Stimulated activated CD8-positive, alpha-beta memory T cell treated with anti-CD3 and anti-CD28 coated beads, Interleukin-7, amount 100 ng/mL, for 4 hours (primary cell): ENCODE data around the gene H6PD.

Experiments used
- DNase-seq, 2 donors: peaks; one replicate each; pipeline ENCODE4 v3.0.0-alpha.2; 2020; ENCODE audit warnings: low read depth in 2 of 2

Gene H6PD

DNA sequence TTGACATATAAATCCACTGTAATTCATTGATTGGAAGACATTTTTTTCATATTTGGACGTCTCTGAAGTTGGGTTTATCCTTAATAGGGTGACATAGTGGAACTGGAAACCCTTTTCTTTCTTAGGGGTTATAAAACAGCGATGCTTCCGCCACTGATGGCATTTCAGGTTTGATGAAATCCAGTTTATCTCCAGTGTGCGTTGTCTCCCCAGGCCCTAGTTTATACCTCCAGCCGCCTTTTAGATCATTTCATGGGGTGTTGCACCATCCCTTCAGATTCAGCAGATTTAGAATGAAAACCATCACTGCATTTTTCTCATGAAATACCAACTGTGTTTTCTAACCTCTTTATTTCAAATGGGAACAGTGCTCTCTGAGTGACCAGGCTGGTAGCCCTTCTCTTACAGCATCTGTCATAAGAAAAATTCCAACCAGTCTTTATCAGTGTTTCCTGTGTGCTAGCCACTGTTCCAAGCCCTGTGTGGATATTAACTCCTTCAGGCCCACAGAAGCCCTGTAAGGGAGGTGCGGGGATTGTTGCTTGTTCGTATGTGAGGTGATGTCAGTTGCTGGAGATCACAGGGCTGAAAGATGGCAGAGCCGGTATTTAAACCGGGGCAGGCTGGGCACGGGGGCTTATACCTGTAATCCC is 19.0 kb downstream of the H6PD start:
- no peak for DNase-seq

DNA sequence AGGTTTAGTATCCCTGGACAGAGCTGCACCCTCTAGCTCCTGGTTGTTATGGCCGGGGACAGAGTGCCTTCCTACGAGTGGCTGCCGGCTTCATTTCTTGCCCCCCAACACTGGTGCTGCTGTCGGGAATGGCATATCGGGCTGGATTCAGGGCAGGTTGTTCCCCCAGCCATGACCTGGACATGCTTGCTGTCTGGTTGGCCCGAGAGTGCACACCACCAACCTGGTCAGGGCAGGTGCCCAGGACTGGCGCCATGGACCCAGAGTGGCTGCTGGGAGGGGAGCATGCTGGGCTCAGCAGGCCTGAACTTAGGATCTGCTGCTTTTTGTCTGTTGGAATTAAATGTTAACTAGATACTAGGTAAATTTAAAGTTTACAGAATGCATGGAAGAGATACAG is 21.8 kb downstream of the H6PD start:
- no peak for DNase-seq

DNA sequence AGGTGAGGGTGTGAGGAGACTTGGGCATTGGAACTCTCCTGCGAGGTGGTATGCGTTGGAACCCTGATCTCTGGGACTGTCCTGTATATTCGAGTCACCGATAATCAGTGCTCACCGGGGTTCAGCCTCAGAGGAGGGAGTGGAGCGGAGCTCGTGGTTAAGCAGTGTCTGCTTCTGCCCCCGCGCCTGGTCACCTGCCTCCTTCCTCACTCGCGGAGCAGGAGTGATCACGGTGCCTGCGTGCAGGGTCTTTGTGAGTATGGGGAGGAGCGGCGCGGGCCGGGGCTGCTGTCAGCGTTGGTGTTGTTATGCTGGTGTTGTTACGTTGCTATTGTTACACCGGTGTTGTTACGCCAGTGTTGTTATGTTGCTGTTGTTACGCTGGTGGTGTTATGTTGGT is 23.3 kb downstream of the H6PD start:
- DNase-seq: no peak

DNA sequence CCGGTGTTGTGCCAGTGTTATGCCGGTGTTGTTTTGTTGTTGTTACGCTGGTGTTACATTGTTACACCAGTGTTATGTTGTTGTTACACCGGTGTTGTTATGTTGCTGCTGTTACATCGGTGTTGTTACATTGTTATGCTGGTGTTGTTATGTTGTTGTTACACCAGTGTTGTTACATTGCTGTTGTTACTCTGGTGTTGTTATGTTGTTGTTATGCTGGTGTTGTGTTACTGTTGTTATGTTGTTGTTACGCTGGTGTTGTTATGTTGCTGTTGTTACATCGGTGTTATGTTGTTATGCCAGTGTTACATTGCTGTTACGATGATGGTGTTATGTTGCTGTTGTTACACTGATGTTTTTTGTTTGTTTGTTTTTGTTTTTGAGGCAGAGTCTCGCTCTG is 24.1 kb downstream of the H6PD start:
- DNase-seq: no peak

DNA sequence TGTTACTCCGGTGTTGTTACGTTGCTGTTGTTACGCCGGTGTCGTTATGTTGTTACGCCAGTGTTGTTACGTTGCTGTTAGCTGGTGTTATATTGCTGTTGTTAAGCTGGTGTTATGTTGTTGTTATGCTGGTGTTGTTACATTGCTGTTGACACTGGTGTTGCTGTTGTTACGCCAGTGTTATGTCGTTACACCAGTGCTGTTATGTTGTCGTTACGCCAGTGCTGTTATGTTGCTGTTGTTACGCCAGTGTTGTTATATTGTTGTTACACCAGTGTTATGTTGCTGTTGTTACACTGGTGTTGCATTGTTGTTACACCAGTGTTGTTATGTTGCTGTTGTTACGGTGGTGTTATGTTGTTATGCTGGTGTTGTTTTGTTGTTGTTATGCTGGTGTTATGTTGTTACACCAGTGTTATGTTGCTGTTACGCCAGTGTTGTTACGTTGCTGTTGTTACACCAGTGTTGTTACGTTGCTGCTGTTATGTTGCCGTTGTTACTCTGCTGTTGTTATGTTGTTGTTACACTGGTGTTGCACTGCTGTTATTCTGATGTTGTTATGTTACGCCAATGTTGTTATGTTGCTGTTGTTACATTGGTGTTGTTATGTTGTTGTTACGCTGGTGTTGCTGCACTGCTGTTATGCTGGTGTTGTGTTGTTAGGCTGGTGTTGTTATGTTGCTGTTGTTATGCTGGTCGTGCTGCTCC is 25.6 kb downstream of the H6PD start:
- DNase-seq: no peak

DNA sequence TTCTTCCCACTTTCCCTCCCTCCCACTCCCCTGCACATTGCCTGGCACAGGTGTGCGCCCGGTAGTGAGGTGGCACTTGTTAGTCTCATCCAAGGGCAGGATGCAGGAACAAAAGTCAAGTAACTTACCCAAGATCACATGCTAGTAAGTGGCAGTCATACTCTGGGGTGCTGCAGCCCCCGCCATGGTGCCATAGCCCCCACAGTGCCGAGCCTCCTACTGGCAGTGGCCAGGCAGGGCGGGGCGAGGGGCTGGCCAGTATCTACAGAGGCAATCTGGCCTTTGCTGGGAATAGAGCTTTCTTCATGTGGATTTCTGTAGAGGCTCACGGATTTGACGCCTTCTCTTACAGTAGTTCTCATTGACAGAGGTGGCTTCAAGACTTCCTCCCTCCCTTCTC is 26.9 kb downstream of the H6PD start:
- no peak for DNase-seq

DNA sequence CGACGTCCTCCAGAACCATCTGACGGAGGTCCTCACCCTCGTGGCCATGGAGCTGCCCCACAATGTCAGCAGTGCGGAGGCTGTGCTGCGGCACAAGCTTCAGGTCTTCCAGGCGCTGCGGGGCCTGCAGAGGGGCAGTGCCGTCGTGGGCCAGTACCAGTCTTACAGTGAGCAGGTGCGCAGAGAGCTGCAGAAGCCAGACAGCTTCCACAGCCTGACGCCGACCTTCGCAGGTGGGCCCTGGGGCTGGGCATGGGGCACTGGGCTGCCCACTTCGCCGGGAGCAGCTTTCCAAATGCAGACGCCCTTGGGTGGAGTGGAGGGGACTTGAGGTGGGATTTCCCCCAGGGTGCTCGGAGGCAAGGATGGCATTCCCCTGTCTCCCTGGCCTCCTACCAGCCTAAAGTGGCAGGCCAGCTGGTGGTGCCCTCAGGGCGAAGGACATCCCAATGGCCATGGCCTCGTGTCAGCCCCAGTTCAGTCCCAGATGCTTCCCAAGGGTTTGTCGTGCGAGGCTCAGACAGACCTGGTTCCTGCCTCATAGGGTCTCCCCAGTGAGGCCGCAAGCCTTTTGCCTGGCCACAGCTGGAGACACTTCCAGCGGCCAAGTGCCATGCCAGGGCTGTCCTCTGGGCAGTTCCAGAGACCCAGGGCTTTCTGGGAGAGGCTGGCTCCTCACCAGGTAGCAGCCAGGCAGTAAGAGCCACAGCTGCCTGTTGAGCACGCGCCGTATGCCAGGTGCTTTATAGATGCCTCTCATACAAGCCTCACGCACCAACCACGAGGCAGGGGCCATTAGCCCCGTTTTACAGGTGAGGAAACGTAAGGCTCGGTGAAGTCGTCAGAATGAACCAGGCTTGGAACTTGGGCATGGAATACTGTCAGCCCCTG is 27.8 kb downstream of the H6PD start:
- no peak for DNase-seq

DNA sequence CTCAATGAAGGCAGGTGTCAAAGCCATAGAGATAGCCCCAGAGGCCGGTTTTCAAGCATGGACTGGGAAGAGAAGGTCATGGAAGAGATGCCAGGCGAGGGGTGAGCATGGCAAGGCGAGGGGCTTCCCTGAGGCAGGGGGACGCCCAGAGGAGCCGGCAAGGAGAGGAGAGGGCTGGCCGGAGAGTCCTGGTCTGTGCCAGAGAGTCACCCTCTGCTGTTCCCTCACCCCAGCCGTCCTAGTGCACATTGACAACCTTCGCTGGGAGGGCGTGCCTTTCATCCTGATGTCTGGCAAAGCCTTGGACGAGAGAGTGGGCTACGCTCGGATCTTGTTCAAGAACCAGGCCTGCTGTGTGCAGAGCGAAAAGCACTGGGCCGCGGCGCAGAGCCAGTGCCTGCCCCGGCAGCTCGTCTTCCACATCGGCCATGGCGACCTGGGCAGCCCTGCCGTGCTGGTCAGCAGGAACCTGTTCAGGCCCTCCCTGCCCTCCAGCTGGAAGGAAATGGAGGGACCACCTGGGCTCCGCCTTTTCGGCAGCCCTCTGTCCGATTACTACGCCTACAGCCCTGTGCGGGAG is 28.8 kb downstream of the H6PD start:
- DNase-seq: no peak

DNA sequence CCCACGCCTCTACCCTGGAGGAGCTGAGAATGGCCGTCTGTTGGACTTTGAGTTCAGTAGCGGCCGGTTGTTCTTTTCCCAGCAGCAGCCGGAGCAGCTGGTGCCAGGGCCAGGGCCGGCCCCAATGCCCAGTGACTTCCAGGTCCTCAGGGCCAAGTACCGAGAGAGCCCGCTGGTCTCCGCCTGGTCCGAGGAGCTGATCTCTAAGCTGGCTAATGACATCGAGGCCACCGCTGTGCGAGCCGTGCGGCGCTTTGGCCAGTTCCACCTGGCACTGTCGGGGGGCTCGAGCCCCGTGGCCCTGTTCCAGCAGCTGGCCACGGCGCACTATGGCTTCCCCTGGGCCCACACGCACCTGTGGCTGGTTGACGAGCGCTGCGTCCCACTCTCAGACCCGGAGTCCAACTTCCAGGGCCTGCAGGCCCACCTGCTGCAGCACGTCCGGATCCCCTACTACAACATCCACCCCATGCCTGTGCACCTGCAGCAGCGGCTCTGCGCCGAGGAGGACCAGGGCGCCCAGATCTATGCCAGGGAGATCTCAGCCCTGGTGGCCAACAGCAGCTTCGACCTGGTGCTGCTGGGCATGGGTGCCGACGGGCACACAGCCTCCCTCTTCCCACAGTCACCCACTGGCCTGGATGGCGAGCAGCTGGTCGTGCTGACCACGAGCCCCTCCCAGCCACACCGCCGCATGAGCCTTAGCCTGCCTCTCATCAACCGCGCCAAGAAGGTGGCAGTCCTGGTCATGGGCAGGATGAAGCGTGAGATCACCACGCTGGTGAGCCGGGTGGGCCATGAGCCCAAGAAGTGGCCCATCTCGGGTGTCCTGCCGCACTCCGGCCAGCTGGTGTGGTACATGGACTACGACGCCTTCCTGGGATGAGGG is 29.7 kb downstream of the H6PD start:
- DNase-seq: no peak

DNA sequence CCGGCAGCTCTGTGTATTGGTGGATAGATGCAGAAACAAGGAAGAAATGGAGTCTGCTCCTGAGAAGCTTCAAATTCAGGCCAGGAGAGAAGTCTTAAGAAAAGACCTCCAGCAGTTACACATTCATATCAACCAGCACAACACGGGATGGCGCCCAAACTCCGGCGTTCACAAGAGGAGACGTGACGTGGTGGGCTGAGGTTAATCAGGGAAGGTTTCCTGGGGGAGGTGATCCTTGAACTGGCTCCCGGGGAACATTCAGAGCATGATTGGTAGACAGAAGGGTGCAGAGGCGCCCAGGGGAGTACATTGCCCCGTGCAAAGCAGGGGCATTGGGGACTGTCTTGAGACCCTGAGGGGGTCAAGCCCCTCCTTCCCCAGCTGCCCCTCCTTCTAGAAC is 30.5 kb downstream of the H6PD start:
- no peak for DNase-seq

DNA sequence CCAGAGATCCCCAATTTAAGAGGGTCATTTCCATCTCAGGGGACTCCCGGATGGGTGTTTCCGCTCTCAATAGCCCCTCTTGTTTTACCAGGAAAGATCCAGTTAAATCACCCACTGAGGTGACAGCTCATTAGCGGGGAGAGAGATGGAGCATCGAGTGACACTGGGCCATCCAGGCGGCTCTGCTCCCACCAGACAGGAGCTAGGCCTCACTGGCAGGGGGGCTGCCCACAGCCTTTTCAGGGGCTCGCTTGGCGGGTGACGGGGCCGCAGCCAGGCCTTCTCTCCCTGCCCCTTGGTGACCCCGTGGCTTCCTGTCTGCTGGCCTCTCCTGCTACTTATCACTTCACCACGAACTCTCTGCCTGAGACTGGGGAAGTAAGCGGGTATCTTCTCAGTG is 31.4 kb downstream of the H6PD start:
- no peak for DNase-seq

DNA sequence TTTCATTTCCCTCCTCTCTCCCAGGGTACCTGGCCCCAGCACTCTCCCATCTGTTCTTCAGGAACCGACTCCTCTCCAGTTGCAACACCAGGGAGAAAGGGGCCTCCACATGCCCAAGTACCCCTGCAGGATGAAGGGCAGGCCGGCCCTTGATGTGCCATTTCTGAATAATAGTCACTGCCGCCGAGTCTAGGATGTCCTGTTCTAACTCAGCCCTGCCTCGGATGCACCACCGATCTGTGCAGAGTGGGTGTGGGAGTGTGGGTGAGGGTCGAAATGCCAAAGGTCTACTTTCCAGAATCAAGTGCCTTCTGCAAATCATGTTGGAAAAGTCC is 32.7 kb downstream of the H6PD start:
- DNase-seq: no peak

DNA sequence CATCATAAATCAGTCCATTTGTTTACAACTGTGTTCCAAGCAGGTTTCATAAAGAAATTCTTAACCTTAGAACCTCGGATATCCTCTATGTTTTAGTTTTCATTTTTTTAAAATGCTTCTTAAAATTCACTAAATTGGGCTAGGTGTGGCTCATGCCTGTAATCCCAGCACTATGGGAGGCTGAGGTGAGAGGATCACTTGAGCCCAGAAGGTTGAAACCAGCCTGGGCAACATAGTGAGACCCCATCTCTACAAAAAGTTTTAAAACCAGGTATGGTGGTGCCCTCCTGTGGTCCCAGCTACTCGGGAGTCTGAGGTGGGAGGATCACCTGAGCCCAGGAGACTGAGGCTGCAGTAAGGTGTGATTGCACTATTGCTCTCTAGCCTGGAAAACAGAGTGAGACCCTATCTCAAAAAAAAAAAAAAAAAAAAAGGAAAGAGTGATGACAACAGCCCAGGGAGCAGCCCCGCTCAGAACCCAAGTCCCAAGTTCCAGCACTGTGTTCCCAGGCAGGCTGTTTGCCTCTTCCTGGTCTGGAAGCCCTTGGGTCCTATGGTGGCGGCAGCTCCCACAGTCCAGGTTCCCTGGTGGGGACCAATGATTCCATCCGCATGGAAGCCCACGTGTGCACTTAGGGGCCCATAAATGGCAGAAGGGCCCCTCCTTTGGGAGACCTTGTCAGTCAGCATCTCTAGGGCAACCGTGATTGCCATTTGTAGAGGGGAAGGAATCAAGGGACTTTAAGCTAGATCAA is 33.4 kb downstream of the H6PD start:
- DNase-seq: no peak

DNA sequence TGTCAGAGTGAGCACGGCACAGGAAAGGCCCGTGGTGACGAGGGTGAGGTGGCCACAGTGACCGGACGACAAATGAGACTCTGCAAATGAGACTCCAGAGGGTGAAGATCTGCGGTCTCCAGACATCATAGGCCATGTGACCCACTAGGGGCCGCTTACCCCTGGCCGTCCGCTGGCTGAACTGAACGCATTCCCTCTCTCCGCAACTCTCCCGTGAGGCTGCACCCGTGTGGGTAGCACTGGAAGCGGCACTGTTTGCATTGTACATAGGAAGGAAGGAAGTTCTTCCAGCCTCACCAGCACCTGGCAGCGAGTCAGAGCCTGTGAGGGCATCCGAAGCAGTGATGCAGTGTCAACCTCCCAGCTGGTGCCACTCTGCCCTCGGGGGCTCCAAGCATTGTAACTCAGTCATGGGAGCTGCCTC is 34.5 kb downstream of the H6PD start:
- DNase-seq: no peak

DNA sequence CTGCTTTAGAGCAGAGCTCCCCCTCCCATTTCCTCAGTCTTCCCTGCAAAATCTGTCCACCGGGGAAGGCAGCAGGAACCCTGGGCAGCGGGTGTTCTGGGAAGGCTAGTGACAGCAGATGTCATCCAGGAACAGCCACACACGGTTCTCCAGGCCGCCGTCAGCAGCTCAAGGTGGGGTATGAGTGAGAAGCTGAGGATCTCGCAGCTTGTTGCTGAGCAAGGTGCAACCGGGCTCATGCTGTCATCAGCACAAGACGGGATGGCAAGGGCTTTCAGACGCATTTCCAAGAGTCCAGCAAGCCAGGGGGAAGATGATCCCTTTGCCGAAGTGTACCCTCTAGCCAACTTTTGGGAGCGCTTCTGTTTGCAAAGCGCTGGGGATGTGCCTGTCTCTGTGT is 35.1 kb downstream of the H6PD start:
- DNase-seq: no peak

DNA sequence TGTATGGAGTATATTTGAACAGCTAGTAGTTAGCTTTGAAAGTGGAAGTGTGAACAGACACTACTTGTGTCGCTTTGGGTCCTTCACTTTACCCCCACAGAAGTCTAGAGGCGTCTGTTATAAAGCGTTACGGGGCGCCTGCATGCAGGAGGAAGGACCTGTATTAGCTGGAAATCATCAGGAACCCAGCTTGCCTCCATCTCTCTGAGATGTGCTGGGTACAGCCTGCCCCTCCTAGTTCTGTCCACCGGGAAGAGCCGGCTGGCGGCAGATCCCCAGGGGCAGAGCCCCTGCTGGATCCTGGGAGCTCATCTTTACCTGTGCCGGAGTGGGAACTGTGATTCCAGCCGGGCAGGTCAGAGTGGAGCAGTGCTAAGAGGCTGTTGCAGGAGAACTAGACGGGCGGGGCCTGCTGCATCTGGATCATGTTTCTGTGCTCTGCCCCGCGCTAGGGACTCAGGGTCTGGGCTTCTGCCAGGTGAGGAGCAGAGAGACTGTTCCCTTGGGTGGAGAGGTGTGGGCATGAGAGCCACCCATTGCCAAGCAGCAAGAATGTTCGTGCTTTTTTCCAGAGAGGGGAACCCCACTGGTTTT is 35.8 kb downstream of the H6PD start:
- no peak for DNase-seq

DNA sequence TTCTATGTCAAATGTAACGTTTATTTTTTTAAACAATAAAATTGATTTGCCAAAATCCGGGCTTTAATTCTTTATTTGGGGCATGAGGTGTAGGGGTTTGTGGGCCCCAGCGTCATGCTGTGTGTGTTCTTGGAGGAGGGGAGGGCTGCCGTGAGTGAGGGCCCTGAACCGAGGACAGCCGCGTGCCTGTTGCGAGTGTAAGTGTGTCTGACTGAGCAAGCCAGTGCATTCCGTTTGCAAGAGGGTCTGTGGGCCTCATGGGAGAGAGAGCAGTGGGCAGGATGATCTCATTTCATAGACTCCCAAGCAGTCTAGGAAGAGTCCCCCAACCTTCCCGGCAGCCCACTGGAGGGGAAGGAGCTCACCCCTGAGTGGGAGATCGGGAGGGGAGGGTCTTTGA is 36.7 kb downstream of the H6PD start:
- DNase-seq: no peak

DNA sequence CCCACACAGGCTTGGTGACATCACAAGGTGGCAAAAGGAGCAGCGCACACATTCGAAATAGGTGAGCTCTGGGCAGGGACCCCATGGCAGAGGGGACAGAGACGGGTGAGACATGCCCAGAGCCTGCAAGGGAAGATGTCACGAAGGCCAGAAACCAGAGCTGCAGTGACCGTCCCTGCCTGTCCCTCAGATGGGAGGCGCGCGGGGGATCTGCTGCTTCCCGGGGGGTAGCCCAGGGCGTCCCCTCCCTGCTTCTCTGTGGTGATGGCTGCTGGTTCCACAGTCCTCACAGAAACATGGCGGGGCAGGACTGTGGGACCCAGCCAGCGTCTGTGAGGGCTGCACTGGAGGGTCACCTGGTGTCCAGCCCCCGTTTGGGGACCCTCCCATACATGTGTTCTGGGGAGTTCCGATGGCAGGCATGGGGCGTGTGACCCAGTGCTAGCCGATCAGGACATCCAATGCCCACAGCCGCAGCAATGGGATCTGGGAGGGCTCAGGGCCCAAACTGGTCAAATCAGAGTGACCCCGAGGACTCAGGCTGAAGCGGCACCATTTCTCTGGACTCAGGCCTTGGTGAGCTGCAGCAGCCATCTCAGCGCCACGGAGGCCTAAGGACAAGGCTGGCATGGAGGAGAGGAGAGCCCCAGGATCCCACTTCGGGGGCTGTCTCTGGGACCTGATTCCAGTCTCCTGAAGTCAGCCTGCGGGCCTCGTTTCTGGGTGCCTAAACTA is 37.5 kb downstream of the H6PD start:
- DNase-seq: no peak

DNA sequence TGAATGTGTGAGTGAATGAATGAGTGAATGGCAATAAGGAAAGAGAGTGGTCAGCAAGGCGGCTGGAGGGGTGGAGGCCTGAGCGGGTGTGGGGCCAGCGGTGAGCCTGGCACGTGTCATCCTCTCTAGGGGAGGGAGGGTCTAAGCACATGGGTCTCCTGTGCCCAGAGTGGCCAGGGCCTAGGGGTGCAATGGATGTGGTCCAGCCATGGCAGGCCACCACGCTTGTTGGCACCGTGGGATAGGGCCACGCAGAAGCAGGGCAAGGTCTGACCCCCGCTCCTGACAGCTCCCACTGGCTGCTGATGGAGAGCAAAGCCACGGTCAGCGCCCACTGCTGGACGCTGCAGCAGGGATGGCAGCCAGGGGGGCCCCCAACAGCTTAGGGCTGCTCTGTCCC is 38.6 kb downstream of the H6PD start:
- no peak for DNase-seq

DNA sequence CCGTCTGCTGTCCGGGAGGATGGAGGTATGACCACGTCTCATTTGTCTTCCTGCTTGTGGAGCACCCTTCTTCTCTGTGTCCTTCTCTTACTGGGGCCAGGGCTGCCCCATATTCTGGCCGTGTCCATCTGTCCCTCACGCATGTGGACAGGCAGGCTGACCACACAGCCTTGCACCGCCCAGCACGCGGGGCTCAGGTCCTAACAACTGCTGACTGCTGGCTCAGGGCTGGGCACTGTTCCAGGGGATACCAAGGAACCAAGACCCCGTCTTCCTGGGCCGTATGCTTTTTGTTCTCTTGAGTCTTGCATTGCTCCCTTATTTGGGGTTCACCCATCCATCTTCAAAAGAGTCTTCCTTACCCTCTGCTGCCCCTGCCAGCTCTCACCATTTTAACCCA is 40.6 kb downstream of the H6PD start:
- DNase-seq: no peak
